NCI-H2196 treated with DMSO at 0.1 percent for 48 hours (cell line): Measurements from ENCODE around the gene LRRC46.
A peak's percentile ranks its signal among the peaks of the same experiment; 100 is the strongest.

ENCODE experiments used
- DNase-seq: peaks from one replicate; lab custom pipeline; 2025; ENCODE audit not compliant: unreplicated experiment; lab: John Stamatoyannopoulos, UW

Gene LRRC46

GRCh38 chr17:47808830-47809480 is 22.5 kb upstream of the LRRC46 start:
- DNase-seq: no peak

DNA sequence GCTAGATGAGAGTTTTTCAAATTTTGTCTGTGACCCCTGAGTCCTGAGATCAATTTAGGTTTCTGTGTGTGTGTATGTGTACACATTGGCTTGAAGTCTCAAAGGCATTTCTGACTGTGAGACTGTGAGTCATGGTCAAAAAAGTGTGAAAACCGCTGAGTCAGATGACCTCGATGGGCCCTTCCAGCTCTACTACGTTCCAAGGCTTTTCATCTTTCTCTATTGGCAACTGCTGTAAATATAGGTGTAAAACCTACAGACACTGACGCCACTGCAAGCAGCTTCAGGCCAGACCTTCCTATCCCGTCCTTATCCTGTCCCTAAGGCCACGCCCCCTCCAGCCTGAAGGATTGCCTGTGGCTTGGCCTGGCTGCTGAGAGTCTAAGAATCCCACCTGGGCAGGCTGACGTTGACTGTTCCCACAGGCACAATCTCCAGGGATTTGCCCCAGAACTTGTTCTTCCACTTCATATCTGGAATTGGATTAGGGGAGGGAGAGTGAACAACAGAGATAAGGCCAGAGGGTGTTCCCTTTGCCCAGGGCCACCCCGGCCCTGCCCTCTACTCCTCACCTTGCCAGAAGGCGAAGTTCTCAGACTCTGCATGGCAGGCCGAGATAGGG is 21.2 kb upstream of the LRRC46 start:
- no peak for DNase-seq

DNA sequence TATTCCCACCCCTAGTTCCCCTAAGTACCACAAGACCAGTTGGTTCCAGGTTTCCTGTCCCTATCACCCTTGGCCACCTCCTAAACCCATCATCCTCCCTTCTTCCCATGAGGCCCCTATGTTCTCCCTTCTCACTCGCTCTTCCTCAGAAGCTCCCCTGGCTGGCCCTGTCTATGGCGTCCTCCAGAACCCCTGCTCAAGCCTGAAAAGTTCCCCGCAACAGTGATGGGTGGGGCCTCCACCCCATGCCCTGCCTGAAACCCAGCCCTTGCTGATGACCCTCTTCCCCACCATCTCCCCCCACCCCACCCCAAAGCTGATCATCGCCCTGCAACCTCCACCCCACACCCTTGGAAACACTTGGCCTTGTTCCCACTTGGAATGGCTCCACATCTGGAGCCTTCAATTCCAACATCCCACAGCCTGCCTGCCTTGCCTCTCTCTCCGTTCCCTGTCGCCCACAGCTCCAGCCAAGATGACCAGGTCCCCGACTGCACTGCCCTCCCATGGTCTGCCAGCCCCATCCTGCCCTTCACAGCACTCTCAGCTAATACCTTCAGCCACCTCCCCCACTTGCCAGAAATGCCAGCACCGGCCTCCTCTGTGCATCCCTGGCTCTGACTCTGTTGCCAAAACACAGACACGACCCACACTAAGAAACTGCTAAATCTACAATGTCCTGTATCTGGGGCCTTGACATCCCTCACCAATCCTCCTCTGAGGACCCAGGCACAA is 20.4 kb upstream of the LRRC46 start:
- DNase-seq: no peak

DNA sequence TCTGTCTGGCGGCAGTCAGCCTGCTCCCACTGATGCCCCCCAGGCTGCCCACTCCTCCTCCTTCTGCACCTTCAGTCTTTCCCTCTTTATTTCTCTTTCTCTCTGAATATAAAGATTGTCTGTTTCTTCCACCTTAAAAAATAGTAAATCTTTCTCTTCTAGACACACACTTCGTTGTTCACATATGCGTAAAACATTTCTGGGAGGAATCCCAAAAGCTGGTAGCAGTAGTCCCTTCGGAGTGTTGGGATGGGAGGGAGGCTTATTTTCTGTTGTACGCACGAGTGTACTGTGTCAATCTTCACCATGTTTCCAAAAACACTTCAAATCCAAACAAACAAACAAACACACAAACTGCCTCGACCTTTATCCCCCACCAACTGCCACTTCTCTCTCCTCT is 19.8 kb upstream of the LRRC46 start:
- DNase-seq: no peak

GRCh38 chr17:47812146-47812920 is 19.1 kb upstream of the LRRC46 start:
- no peak for DNase-seq

- DNase-seq: no peak
These were observed 18.4 kb upstream of the LRRC46 start for GRCh38 chr17:47813077-47813476.

DNA sequence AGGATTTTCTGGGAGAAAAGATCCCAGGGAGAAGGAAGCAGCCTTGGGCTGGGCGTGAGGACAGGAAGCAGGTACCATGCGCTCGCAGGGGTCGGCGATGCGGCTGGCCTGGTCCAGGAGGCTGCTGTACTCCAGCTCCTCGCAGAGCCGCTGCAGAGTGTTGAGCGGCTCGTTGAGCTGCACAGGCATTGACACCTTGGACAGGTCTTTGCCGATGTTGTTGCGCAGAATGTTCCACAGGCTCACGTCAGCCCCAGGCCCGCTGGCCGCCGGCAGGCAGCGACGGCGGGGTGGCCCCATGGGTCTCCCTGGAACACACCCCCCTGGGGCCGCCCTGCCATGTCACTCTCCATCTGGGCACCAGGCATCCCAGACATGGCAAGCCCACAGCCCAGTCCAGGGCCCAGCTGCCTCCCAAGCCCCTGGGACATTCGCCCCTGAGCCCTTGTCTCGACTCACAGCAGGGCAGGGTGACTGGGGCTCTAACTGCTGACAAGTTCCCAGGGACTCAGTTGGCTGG is 17.9 kb upstream of the LRRC46 start:
- no peak for DNase-seq

- no peak for DNase-seq
These were observed 16.2 kb upstream of the LRRC46 start for GRCh38 chr17:47815106-47815918.

DNA sequence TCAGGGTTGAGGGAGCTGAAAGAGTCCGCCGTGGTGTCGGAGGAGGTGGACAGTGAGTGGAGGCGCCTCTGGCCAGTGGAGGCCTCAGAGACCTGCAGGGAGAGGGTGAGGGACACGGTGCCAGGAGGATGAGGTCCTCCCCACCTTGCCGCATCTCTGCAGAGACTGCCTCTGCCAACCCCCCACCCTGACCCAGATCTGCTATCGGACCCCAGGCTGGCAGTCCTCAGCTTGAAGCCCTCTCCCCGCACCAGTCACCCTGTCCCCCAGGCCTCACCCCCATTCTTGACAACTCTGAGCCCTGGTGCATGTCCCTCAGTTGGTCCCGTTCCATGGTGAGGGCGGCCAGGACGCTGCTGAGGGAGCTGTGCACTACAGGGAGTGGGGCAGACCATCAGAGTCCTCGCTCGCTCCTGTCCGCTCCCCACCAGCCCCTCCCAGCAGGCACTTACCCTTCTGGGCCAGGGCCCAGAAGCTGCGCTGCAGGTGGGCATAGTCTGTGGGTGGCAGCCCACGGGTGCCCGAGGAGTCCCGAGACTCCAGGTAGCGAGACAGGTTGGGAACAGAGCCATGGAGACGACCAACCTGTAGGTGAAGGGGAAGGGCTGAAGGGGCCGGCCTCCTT is 15.2 kb upstream of the LRRC46 start:
- DNase-seq: no peak

DNA sequence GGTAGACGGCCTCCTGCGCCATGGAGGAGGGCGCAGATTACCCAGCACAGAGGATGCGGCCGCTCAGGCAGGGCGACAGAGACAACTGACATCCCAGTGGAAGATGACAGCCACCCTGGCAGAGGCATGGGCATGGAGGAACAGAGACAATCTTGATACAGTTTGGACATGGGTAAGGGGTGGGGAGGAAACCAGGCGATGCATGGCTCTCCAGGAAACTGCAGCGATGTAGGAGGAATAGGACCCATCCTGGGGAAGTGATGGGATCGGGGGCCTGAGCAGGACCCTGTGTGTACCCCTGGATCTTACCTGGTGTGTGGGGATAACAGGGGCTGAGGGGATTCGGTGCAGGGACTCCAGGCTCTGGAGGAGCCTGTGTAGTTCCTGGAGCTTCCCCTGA is 14.5 kb upstream of the LRRC46 start:
- DNase-seq: no peak

DNA sequence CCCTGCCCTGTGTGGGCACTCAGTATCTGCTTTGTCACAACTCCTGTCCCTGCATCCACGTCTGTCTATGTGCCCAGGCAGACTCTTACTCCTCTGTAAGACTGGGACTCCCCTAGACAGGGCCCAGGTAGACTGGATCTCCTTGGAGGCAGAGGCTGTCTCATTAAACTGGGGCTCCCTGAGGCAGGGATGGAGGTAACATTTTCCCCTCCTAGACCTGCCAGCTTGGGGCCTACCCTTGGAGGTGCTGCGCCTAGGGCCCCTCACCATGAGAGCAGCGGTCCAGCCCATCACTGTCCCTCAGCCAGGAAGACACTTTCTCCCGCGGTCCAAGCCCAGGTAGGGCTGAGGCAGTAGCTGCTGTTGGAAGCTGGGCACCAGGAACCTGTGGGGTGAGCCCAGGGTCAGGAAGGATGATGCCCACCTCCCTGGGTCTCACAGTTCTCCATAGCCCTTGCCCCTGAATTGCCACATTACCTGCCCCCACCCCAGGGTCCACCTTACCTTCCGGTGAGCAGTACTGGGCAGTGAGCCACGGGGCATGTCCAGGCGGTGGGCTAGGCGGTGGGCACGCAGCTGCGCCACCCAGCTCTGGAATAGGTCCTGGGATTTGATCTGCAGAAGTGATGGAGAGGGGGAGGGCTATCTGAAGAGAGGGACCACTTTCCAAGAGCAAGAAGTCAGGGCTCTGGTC is 13.3 kb upstream of the LRRC46 start:
- DNase-seq: no peak

GRCh38 chr17:47819475-47819874 is 12.0 kb upstream of the LRRC46 start:
- no peak for DNase-seq

- DNase-seq: no peak
These were observed 11.3 kb upstream of the LRRC46 start for GRCh38 chr17:47820033-47820789.

GRCh38 chr17:47821031-47821423 is 10.4 kb upstream of the LRRC46 start:
- no peak for DNase-seq

- DNase-seq: peak; percentile 84
These were observed 9.8 kb upstream of the LRRC46 start, which contains the start of gene OSBPL7 for GRCh38 chr17:47821424-47822391. Gene OSBPL7 (minus strand): TSS chr17:47821794. CDS start chr17:47820278, 1,516 bp downstream.

DNA sequence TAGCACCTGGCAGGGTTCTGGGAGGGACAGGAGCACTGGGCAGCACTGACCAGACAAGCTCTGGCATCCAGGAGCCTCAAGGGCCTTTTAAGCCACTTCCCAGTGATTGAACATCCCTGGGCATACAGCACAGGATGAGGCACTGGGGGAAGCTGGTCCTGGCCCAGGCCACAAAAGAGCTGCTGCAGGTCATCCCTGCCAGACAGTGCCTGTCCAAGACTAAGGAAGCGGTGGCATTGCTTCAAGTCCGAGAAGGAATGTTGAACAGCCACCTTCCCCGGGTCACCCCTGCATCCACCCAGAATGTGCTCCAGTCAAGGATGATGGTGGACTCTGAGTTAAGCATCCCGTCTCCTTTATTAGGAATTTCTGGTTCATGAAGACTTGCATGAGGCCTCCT is 8.7 kb upstream of the LRRC46 start:
- DNase-seq: no peak

GRCh38 chr17:47823519-47823918 is 8.0 kb upstream of the LRRC46 start:
- DNase-seq: no peak
